Lower lobe of right lung (tissue), 2 donors: ENCODE measurements around the gene MAPKAP1. TPM values are rescaled to one million over a fixed set of nuclear protein-coding genes. Genes with fewer than 3 reads are reported as not detected.

ENCODE experiments used
- ATAC-seq, 2 donors: fragments of 200-7000 bp; cut with Tn5 transposase; one replicate each; pipeline ENCODE4 v1.9.1; 2020 to 2022; ENCODE audit warnings: mild to moderate bottlenecking in 2 of 2, moderate library complexity in 2 of 2
- DNase-seq: peaks from one replicate; pipeline ENCODE4 v3.0.0-alpha.2; 2020
- H3K27ac ChIP-seq: fragments of 200-600 bp; one replicate; pipeline ENCODE4 v1.8.0; 2022
- H3K27me3 ChIP-seq: fragments of 200-600 bp; one replicate; pipeline ENCODE4 v1.8.0; 2022; ENCODE audit warnings: low read depth
- H3K36me3 ChIP-seq: fragments of 200-600 bp; one replicate; pipeline ENCODE4 v1.8.0; 2022; ENCODE audit warnings: mild to moderate bottlenecking
- H3K4me1 ChIP-seq: fragments of 200-600 bp; one replicate; pipeline ENCODE4 v1.8.0; 2022
- H3K4me3 ChIP-seq: fragments of 200-600 bp; one replicate; pipeline ENCODE4 v1.8.0; 2022; ENCODE audit warnings: mild to moderate bottlenecking
- H3K9me3 ChIP-seq: fragments of 200-600 bp; one replicate; pipeline ENCODE4 v1.8.0; 2022
- intact Hi-C: fragments of 100-400 bp; cut with DNase I; formaldehyde crosslinking; loops from one replicate; pipeline ENCODE4 v1.11.0; 2022
- long read RNA-seq: library from polyadenylated mRNA; unstranded; transcript quantifications from one replicate; pipeline ENCODE4 v2.0.0, GENCODE V29; 2021
- total RNA-seq: library from RNA; stranded (reverse); fragmentation: NEBNext Ultra II Directional; extraction: Animal tissue kit (Norgen Biotek cat#: 25700); gene quantifications from one replicate; pipeline ENCODE4 v1.2.1, GENCODE V29; 2021
- TF ChIP-seq, protein P1 (sequence below): fragments of 200-600 bp; IDR thresholded peaks from one replicate; pipeline ENCODE4 v1.8.0; 2022; ENCODE audit warnings: antibody characterized with exemption, mild to moderate bottlenecking
- donor health status: DM: no; HTN: yes; CAD: no; lungs with severe emphysema.

MAPKAP1 gene
- 71.5 TPM for total RNA-seq
- long read RNA-seq, transcript MAPKAP1-201 (12 exons, 3,395 nt): major isoform, 79 of 161 reads
- long read RNA-seq, transcript MAPKAP1-202 (11 exons, 3,256 nt): minor isoform, 19 of 161 reads
- long read RNA-seq, transcript MAPKAP1-207 (8 exons, 1,586 nt): minor isoform, 5 of 161 reads
- long read RNA-seq, partial matches to known transcripts: 11 of 161 reads
- long read RNA-seq, other reads (novel, unspliced or antisense): 39 of 161 reads

DNA sequence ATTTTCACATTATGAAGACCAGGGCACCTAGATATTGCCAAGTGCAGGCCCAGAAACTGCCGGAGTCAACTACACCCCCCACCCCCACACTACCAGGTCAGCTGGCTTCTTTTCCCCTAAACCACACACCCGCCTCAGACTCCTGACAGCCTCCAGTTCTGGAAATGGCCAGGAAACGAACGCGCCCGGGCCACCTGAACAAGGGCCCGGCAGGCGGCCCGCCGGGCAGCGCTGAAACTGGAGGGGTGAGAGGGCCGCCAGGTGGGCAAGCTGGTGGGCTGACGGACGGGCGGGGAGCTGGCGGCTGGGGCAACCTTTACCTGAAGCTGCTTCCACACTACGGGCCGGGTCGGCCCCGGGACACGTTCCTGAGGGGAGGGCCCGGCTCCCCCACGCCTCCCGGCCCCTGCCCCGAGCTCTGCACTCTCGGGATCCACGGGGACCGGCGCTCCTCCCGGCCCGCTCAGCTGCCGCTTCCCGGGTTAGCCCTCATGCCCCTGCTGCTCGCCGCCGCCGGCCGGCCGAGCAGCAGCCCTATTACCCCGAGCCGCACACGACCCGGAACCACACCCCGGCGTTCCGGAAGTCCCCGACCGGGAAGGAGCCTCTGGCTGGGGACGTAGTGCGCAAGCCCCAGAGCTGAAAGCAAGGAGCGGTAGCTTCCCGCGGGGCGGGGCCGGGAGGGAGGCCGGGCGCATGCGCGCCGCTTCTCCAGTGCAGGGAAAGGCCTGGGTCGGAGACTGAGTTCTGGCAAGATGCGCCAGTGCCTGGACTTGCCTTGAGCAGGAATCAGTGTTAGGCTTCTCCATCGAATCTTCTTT is at the start of gene MAPKAP1:
Gene MAPKAP1 (minus strand): TSS at position 558 of the 821 bp plus-strand sequence. CDS start 34,634 bp downstream, outside the sequence.
- intact Hi-C loops: no loop called here
- H3K9me3 ChIP-seq: no peaks in the 10 kb centered on the region
- peaks cover 24% of the 10 kb centered on the region for H3K4me1 ChIP-seq
- peak; percentile 100 for ATAC-seq
- no peaks in the 10 kb centered on the region for H3K27me3 ChIP-seq
- H3K27ac ChIP-seq: peak within 1 kb of the TSS; percentile 90
- peak; percentile 99 for DNase-seq
- H3K36me3 ChIP-seq: no peaks in the 10 kb centered on the region
- H3K4me3 ChIP-seq: peak within 1 kb of the TSS; percentile 98
- TF ChIP-seq, protein P1, sequence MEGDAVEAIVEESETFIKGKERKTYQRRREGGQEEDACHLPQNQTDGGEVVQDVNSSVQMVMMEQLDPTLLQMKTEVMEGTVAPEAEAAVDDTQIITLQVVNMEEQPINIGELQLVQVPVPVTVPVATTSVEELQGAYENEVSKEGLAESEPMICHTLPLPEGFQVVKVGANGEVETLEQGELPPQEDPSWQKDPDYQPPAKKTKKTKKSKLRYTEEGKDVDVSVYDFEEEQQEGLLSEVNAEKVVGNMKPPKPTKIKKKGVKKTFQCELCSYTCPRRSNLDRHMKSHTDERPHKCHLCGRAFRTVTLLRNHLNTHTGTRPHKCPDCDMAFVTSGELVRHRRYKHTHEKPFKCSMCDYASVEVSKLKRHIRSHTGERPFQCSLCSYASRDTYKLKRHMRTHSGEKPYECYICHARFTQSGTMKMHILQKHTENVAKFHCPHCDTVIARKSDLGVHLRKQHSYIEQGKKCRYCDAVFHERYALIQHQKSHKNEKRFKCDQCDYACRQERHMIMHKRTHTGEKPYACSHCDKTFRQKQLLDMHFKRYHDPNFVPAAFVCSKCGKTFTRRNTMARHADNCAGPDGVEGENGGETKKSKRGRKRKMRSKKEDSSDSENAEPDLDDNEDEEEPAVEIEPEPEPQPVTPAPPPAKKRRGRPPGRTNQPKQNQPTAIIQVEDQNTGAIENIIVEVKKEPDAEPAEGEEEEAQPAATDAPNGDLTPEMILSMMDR: no peak

DNA sequence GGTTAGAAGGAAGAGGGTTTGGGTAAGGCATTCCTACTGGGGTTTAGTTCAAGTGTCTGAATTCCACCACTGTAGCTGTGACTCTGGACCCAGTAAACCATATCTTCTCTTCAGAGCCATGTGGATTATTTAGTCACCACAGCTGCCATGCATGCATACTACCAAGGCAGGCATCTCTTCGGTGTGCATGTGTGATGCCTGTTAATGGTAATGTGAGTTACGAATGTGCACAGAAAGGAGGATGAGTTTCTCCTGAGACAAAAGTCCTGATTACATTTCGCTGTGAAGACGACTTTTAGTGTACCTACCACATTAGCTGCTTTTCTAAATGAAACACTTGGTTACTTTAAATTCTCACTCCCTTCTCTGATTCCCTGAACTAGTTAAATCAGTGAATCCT is 49.5 kb upstream of the MAPKAP1 start:
- Histone ChIP-seq H3K27me3 (no peaks in the 10 kb centered on the region), H3K4me1 (peaks cover 42% of the 10 kb centered on the region), H3K4me3 (no peak overlapping the region), H3K9me3 (no peaks in the 10 kb centered on the region), H3K36me3 (no peaks in the 10 kb centered on the region), H3K27ac (no peak overlapping the region)
- no peak for ATAC-seq
- TF ChIP-seq, protein P1: no peak
- intact Hi-C loops: no loop called here
- no peak for DNase-seq

DNA sequence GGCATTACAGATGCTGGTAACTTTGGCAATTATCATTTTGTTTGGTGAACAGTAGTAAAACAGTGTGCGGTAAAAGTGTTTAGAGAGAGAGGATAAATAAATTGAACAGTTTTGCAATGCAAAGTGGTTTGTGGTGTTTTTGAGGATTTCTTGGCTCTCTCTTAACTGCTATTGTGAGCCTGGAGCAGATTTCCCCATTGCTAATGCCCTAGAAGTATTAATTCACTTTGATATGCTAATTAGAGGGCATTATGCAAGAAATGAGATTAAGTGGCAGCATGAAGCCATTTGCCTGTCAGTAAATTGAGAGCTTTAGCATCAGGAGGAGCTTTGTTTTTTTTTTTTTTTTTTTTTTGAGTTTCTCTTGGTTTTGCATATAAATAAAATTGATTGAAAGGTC is 48.3 kb upstream of the MAPKAP1 start:
- Histone ChIP-seq H3K27ac (no peak overlapping the region), H3K27me3 (no peaks in the 10 kb centered on the region), H3K4me3 (no peak overlapping the region), H3K9me3 (no peaks in the 10 kb centered on the region), H3K4me1 (peaks cover 54% of the 10 kb centered on the region), H3K36me3 (no peaks in the 10 kb centered on the region)
- DNase-seq (no peak), ATAC-seq (peak in 1 of 2 donors; percentile 48)
- TF ChIP-seq, protein P1: no peak
- intact Hi-C loops: no loop called here

DNA sequence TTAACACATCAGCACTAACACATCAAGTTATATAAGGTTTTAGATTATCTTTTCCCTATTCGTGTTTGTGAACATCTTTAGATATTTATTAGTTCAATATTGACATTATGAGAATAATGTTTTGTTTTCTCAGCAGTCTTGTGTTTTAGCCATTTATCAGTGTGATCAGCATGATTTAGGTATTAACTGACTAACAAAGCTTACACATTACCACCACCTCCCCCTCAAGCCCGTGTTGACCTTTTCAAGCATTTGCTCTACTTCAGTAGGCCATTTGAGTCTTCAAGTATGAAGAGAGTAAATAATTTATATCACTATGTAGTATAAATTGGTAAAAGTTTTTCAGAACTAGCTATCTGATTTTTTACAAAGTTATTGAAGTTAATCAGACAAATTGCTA is 47.1 kb upstream of the MAPKAP1 start:
- Histone ChIP-seq H3K9me3 (no peaks in the 10 kb centered on the region), H3K27me3 (no peaks in the 10 kb centered on the region), H3K4me1 (peaks cover 59% of the 10 kb centered on the region), H3K27ac (no peak overlapping the region), H3K36me3 (no peaks in the 10 kb centered on the region), H3K4me3 (no peak overlapping the region)
- DNase-seq (no peak), ATAC-seq (no peak)
- TF ChIP-seq, protein P1: no peak
- intact Hi-C loops: no loop called here

DNA sequence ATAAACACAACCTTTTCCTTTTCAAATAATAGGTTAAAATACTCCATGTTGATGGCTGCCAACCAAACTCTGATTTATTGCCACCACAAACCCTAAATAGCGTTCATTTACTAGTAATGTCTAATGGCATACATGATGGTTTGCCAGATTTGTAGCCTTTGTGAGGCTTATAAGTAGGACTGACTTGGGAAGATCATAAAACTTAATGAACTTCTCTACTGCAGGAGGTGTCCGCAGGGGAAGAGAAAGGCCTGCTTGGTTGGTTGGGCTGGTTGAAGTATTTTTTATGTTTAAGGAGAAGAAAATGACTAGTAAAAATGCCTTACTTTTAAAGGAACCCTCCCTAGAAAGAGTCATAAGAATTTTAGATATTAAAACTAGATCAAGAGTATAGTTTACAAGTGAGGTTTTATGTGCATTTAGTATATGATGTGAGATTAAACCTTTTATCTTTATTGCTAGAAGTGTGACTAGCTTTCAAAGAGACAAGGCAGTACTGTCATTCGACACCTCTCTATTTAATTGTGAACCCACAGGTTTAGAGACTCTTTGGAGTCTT is 45.1 kb upstream of the MAPKAP1 start:
- intact Hi-C loops: no loop called here
- Histone ChIP-seq H3K4me3 (no peak overlapping the region), H3K36me3 (no peaks in the 10 kb centered on the region), H3K9me3 (no peaks in the 10 kb centered on the region), H3K4me1 (peaks cover 51% of the 10 kb centered on the region), H3K27me3 (no peaks in the 10 kb centered on the region), H3K27ac (no peak overlapping the region)
- TF ChIP-seq, protein P1: no peak
- ATAC-seq (no peak), DNase-seq (no peak)
